HepG2 (cell line): ENCODE measurements around the gene TXNRD3. TPM values are rescaled to one million over a fixed set of nuclear protein-coding genes. Genes with fewer than 3 reads are reported as not detected.

Experiments
- FOXO1 ChIP-seq: sonication (generic); formaldehyde crosslinking; IDR thresholded peaks from 2 replicates; pipeline ENCODE4 v1.4.0; 2020; ENCODE audit warnings: missing genetic modification reagents
- GABPB1 ChIP-seq: IDR thresholded peaks from 2 replicates; pipeline ENCODE4 v1.6.1; 2016; ENCODE audit warnings: mild to moderate bottlenecking, missing genetic modification reagents, moderate library complexity, missing compliant biosample characterization
- KDM6A ChIP-seq: IDR thresholded peaks from 2 replicates; pipeline ENCODE4 v1.6.1; 2016; ENCODE audit warnings: low read depth
- KLF13 ChIP-seq: sonication (generic); formaldehyde crosslinking; IDR thresholded peaks from 2 replicates; pipeline ENCODE4 v1.4.0; 2020; ENCODE audit warnings: mild to moderate bottlenecking, missing genetic modification reagents
- PLSCR1 ChIP-seq: sonication (generic); formaldehyde crosslinking; IDR thresholded peaks from 2 replicates; pipeline ENCODE4 v1.5.0; 2020; ENCODE audit warnings: missing genetic modification reagents, mild to moderate bottlenecking, borderline replicate concordance
- PTBP1 ChIP-seq: fragments of 200-400 bp; formaldehyde crosslinking; IDR thresholded peaks from 2 replicates; pipeline ENCODE4 v1.6.1; 2018; ENCODE audit warnings: low read length, low read depth; ENCODE audit not compliant: poor library complexity, severe bottlenecking
- RAD21 ChIP-seq: fragments of 450-650 bp; formaldehyde crosslinking; IDR thresholded peaks from 2 replicates; pipeline ENCODE4 v1.5.0; 2020; ENCODE audit warnings: mild to moderate bottlenecking
- ZBTB8A ChIP-seq: sonication (generic); formaldehyde crosslinking; IDR thresholded peaks from 2 replicates; pipeline ENCODE4 v1.4.0; 2020; ENCODE audit warnings: mild to moderate bottlenecking, low read depth, missing genetic modification reagents, borderline replicate concordance
- ZNF225 ChIP-seq: sonication (generic); formaldehyde crosslinking; IDR thresholded peaks from 2 replicates; pipeline ENCODE4 v1.4.0; 2020; ENCODE audit warnings: mild to moderate bottlenecking, missing genetic modification reagents
- ZNF235 ChIP-seq: sonication (generic); formaldehyde crosslinking; IDR thresholded peaks from 2 replicates; pipeline ENCODE4 v1.8.1; 2023; ENCODE audit warnings: mild to moderate bottlenecking, missing genetic modification reagents, borderline replicate concordance
- ZNF260 ChIP-seq: sonication (generic); formaldehyde crosslinking; IDR thresholded peaks from 2 replicates; pipeline ENCODE4 v1.4.0; 2020; ENCODE audit warnings: missing genetic modification reagents, low read depth, mild to moderate bottlenecking, borderline replicate concordance
- ZNF501 ChIP-seq: sonication (generic); formaldehyde crosslinking; IDR thresholded peaks from 2 replicates; pipeline ENCODE4 v1.5.1; 2020; ENCODE audit warnings: mild to moderate bottlenecking, moderate library complexity, missing genetic modification reagents
- ZNF557 ChIP-seq: sonication (generic); formaldehyde crosslinking; IDR thresholded peaks from 2 replicates; pipeline ENCODE4 v1.4.0; 2020; ENCODE audit warnings: missing genetic modification reagents
- ZNF766 ChIP-seq: sonication (generic); formaldehyde crosslinking; IDR thresholded peaks from 2 replicates; pipeline ENCODE4 v1.5.0; 2020; ENCODE audit warnings: missing genetic modification reagents, borderline replicate concordance
- polyA plus RNA-seq, 8 experiments: library from polyadenylated mRNA; depleted of rRNA in 3 of 8; stranded (reverse) in 7 of 8; unstranded in 1 of 8; fragments of >200 nt; fragmentation: Illumina TruSeq in 4 of 8; extraction: Trizol in 4 of 8; gene quantifications; 2 replicates each; pipeline versions ENCODE4 v1.2.1 to v1.2.3, GENCODE V29; 2011 to 2016; ENCODE audit warnings: low read depth in 4 of 8, missing spikeins in 1 of 8, mixed read lengths in 1 of 8; ENCODE audit not compliant: insufficient read depth in 1 of 8
- total RNA-seq, 5 experiments: library from RNA; depleted of rRNA; stranded (reverse); fragments of >200 nt; fragmentation: Illumina TruSeq; extraction: Trizol; gene quantifications; 2 replicates each; pipeline ENCODE4 v1.2.3, GENCODE V29; 2016; ENCODE audit warnings: low read depth in 1 of 5
- TF ChIP-seq, protein P1 (sequence below): sonication (generic); formaldehyde crosslinking; IDR thresholded peaks from 2 replicates; pipeline ENCODE4 v1.5.0; 2020; ENCODE audit warnings: mild to moderate bottlenecking, missing genetic modification reagents, borderline replicate concordance
- TF ChIP-seq, protein P2 (sequence below): sonication (generic); formaldehyde crosslinking; IDR thresholded peaks from 2 replicates; pipeline ENCODE4 v1.4.0; 2020; ENCODE audit warnings: missing genetic modification reagents

The TXNRD3 gene
- total and polyA plus RNA-seq, 2 of the 13 experiments (the other 11 are each of a cell fraction or from before 2014, with no cell fraction given): 4.8 to 20.7 TPM

DNA sequence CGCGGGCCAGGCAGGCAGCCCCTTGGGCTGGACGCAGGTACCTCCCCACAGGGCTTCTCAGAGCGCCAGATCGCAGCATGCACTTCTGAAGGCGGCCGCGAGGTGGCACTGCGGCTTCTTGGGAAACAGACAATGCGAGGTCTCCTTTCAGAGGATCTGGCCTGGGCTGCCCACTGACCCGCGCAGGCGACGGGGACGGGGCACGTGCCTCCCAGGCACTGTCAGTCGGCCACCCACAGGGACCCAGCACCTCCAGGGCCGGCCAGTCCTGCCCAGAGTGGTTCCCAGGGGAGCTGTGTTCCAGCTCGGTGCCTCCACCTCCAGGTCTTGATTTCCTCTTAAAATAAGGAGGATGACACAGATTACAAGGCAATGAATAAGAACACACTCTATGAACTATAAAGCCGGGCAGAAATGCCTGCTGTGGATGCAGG lies 24.4 kb upstream of the TXNRD3 start (continued):
- TF ChIP-seq ZNF225 (no peak), ZNF260 (no peak), ZNF235 (CRISPR knock-in tag) (no peak), ZNF557 (CRISPR knock-in tag) (no peak), ZBTB8A (CRISPR knock-in tag) (no peak), PLSCR1 (CRISPR knock-in tag) (no peak), FOXO1 (CRISPR knock-in tag) (no peak), RAD21 (peak; percentile 89), GABPB1 (CRISPR knock-in tag) (peak; percentile 44; the same call in 1 of the 2 replicates), PTBP1 (no peak), ZNF501 (CRISPR knock-in tag) (0 out of 2 replicates have a peak, but pooled peaks have one; percentile 57), KDM6A (no peak), KLF13 (CRISPR knock-in tag) (no peak), ZNF766 (CRISPR knock-in tag) (no peak)
- TF ChIP-seq, protein P1, sequence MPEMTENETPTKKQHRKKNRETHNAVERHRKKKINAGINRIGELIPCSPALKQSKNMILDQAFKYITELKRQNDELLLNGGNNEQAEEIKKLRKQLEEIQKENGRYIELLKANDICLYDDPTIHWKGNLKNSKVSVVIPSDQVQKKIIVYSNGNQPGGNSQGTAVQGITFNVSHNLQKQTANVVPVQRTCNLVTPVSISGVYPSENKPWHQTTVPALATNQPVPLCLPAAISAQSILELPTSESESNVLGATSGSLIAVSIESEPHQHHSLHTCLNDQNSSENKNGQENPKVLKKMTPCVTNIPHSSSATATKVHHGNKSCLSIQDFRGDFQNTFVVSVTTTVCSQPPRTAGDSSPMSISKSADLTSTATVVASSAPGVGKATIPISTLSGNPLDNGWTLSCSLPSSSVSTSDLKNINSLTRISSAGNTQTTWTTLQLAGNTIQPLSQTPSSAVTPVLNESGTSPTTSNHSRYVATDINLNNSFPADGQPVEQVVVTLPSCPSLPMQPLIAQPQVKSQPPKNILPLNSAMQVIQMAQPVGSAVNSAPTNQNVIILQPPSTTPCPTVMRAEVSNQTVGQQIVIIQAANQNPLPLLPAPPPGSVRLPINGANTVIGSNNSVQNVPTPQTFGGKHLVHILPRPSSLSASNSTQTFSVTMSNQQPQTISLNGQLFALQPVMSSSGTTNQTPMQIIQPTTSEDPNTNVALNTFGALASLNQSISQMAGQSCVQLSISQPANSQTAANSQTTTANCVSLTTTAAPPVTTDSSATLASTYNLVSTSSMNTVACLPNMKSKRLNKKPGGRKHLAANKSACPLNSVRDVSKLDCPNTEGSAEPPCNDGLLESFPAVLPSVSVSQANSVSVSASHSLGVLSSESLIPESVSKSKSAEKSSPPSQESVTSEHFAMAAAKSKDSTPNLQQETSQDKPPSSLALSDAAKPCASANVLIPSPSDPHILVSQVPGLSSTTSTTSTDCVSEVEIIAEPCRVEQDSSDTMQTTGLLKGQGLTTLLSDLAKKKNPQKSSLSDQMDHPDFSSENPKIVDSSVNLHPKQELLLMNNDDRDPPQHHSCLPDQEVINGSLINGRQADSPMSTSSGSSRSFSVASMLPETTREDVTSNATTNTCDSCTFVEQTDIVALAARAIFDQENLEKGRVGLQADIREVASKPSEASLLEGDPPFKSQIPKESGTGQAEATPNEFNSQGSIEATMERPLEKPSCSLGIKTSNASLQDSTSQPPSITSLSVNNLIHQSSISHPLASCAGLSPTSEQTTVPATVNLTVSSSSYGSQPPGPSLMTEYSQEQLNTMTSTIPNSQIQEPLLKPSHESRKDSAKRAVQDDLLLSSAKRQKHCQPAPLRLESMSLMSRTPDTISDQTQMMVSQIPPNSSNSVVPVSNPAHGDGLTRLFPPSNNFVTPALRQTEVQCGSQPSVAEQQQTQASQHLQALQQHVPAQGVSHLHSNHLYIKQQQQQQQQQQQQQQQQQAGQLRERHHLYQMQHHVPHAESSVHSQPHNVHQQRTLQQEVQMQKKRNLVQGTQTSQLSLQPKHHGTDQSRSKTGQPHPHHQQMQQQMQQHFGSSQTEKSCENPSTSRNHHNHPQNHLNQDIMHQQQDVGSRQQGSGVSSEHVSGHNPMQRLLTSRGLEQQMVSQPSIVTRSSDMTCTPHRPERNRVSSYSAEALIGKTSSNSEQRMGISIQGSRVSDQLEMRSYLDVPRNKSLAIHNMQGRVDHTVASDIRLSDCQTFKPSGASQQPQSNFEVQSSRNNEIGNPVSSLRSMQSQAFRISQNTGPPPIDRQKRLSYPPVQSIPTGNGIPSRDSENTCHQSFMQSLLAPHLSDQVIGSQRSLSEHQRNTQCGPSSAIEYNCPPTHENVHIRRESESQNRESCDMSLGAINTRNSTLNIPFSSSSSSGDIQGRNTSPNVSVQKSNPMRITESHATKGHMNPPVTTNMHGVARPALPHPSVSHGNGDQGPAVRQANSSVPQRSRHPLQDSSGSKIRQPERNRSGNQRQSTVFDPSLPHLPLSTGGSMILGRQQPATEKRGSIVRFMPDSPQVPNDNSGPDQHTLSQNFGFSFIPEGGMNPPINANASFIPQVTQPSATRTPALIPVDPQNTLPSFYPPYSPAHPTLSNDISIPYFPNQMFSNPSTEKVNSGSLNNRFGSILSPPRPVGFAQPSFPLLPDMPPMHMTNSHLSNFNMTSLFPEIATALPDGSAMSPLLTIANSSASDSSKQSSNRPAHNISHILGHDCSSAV: no peak
- TF ChIP-seq, protein P2, sequence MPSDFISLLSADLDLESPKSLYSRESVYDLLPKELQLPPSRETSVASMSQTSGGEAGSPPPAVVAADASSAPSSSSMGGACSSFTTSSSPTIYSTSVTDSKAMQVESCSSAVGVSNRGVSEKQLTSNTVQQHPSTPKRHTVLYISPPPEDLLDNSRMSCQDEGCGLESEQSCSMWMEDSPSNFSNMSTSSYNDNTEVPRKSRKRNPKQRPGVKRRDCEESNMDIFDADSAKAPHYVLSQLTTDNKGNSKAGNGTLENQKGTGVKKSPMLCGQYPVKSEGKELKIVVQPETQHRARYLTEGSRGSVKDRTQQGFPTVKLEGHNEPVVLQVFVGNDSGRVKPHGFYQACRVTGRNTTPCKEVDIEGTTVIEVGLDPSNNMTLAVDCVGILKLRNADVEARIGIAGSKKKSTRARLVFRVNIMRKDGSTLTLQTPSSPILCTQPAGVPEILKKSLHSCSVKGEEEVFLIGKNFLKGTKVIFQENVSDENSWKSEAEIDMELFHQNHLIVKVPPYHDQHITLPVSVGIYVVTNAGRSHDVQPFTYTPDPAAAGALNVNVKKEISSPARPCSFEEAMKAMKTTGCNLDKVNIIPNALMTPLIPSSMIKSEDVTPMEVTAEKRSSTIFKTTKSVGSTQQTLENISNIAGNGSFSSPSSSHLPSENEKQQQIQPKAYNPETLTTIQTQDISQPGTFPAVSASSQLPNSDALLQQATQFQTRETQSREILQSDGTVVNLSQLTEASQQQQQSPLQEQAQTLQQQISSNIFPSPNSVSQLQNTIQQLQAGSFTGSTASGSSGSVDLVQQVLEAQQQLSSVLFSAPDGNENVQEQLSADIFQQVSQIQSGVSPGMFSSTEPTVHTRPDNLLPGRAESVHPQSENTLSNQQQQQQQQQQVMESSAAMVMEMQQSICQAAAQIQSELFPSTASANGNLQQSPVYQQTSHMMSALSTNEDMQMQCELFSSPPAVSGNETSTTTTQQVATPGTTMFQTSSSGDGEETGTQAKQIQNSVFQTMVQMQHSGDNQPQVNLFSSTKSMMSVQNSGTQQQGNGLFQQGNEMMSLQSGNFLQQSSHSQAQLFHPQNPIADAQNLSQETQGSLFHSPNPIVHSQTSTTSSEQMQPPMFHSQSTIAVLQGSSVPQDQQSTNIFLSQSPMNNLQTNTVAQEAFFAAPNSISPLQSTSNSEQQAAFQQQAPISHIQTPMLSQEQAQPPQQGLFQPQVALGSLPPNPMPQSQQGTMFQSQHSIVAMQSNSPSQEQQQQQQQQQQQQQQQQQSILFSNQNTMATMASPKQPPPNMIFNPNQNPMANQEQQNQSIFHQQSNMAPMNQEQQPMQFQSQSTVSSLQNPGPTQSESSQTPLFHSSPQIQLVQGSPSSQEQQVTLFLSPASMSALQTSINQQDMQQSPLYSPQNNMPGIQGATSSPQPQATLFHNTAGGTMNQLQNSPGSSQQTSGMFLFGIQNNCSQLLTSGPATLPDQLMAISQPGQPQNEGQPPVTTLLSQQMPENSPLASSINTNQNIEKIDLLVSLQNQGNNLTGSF (CRISPR knock-in tag): no peak
